Measurements from ENCODE around the gene PKNOX1. TPM values are rescaled to one million over a fixed set of nuclear protein-coding genes. Genes with fewer than 3 reads are reported as not detected.
A peak's percentile ranks its signal among the peaks of the same experiment; 100 is the strongest.
"Not testable (repeated sequence)": the region's sequence is repeated elsewhere in the genome, so short reads cannot be mapped to it uniquely, and the experiment has no call there.

Gene PKNOX1
- total and polyA plus RNA-seq, 2 experiments from 2014 or later: 8.1 to 10.5 TPM

- no peak for DNase-seq (ENCODE audit: low read depth in 1 of 2, low spot score in 1 of 2)
- no peak overlapping the region for H3K4me3 ChIP-seq
Measured at GRCh38 chr21:42942244-42942643, 32.1 kb upstream of the PKNOX1 start.

GRCh38 chr21:42949094-42949755 lies 25.1 kb upstream of the PKNOX1 start:
- not testable (repeated sequence) for H3K27ac ChIP-seq; DNase-seq (ENCODE audit: low read depth in 1 of 2, low spot score in 1 of 2); H3K36me3 ChIP-seq; H3K9me3 ChIP-seq (ENCODE audit: low read depth); H3K4me1 ChIP-seq (ENCODE audit: low read depth); H3K4me3 ChIP-seq; H3K27me3 ChIP-seq

More at GRCh38 chr21:42942244-42942643, 32.1 kb upstream of the PKNOX1 start:
- Histone ChIP-seq H3K36me3 (no peaks in the 10 kb centered on the region), H3K27me3 (no peaks in the 10 kb centered on the region), H3K4me1 (ENCODE audit: low read depth) (peaks cover 7% of the 10 kb centered on the region), H3K9me3 (ENCODE audit: low read depth) (no peaks in the 10 kb centered on the region), H3K27ac (no peak overlapping the region)
- TF ChIP-seq CTCF (IDR thresholded peaks at IDR 0.05; ENCODE audit: low read depth, low read length): no peak

GRCh38 chr21:42951193-42951592 lies 23.2 kb upstream of the PKNOX1 start:
- not testable (repeated sequence) for DNase-seq (ENCODE audit: low read depth in 1 of 2, low spot score in 1 of 2); H3K4me3 ChIP-seq; H3K27ac ChIP-seq; H3K27me3 ChIP-seq; H3K36me3 ChIP-seq; H3K4me1 ChIP-seq (ENCODE audit: low read depth); H3K9me3 ChIP-seq (ENCODE audit: low read depth)

GRCh38 chr21:42956824-42957630 lies 17.3 kb upstream of the PKNOX1 start:
- no peak overlapping the region for H3K27ac ChIP-seq
- no peak for DNase-seq (ENCODE audit: low read depth in 1 of 2, low spot score in 1 of 2)
- H3K4me1 ChIP-seq (ENCODE audit: low read depth): no peaks in the 10 kb centered on the region
- H3K27me3 ChIP-seq: no peaks in the 10 kb centered on the region
- H3K9me3 ChIP-seq (ENCODE audit: low read depth): no peaks in the 10 kb centered on the region
- no peaks in the 10 kb centered on the region for H3K36me3 ChIP-seq
- no peak for TF ChIP-seq CTCF (IDR thresholded peaks at IDR 0.05; ENCODE audit: low read depth, low read length)
- no peak overlapping the region for H3K4me3 ChIP-seq

- DNase-seq (ENCODE audit: low read depth in 1 of 2, low spot score in 1 of 2); H3K9me3 ChIP-seq (ENCODE audit: low read depth); H3K4me3 ChIP-seq; H3K4me1 ChIP-seq (ENCODE audit: low read depth); H3K27me3 ChIP-seq; H3K36me3 ChIP-seq; H3K27ac ChIP-seq: not testable (repeated sequence)
Measured at GRCh38 chr21:42958122-42958521, 16.2 kb upstream of the PKNOX1 start.

GRCh38 chr21:42959728-42960127 lies 14.6 kb upstream of the PKNOX1 start:
- Histone ChIP-seq H3K27ac (no peak overlapping the region), H3K27me3 (no peaks in the 10 kb centered on the region), H3K36me3 (no peaks in the 10 kb centered on the region), H3K4me3 (no peak overlapping the region), H3K4me1 (ENCODE audit: low read depth) (no peaks in the 10 kb centered on the region), H3K9me3 (ENCODE audit: low read depth) (no peaks in the 10 kb centered on the region)
- no peak for TF ChIP-seq CTCF (IDR thresholded peaks at IDR 0.05; ENCODE audit: low read depth, low read length)
- DNase-seq (ENCODE audit: low read depth in 1 of 2, low spot score in 1 of 2): no peak

- DNase-seq (ENCODE audit: low read depth in 1 of 2, low spot score in 1 of 2): no peak
- Histone ChIP-seq H3K27me3 (no peaks in the 10 kb centered on the region), H3K36me3 (no peaks in the 10 kb centered on the region), H3K4me1 (ENCODE audit: low read depth) (no peaks in the 10 kb centered on the region), H3K4me3 (no peak overlapping the region), H3K27ac (peak overlapping the region; percentile 48), H3K9me3 (ENCODE audit: low read depth) (no peaks in the 10 kb centered on the region)
- TF ChIP-seq CTCF (IDR thresholded peaks at IDR 0.05; ENCODE audit: low read depth, low read length): no peak
Measured at GRCh38 chr21:42962380-42963007, 11.9 kb upstream of the PKNOX1 start.
